ENCODE measurements around the gene TMEM50A. TPM values are rescaled to one million over a fixed set of nuclear protein-coding genes. Genes with fewer than 3 reads are reported as not detected.
"Not testable (repeated sequence)": the region's sequence is repeated elsewhere in the genome, so short reads cannot be mapped to it uniquely, and the experiment has no call there.

TMEM50A gene
- total and polyA plus RNA-seq, 2 donors: 80.6 to 95.8 TPM

DNA sequence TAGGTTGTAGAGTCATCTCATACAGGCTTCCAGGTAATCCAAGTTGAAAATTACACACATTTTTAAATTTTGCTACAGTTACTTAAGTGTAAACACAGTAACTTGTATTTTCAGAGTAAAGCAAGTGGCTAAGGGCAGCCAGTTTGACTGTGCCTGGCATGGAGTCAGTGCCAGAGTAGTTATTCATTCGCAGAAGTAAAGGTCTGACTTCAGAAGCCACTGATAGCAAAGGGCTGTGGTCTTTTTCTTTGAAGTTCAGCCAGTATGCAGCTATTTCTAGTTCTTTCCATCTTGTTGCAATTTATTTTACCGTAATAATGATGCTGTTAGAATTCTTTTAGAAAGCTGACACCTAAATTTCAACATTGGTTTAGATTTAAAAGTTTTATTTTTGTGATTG, 9.4 kb downstream of the TMEM50A start:
- H3K4me3 ChIP-seq (ENCODE audit: low read depth, low read length): no peak overlapping the region
- H3K36me3 ChIP-seq (ENCODE audit: insufficient read depth): no peaks in the 10 kb centered on the region
- no peak overlapping the region for H3K27ac ChIP-seq (ENCODE audit: low read depth)
- WGBS: 89% methylated on average over 2 of the region's 2 CpGs
- no peak for DNase-seq (ENCODE audit: extremely low spot score)
- H3K4me1 ChIP-seq (ENCODE audit: insufficient read depth): no peaks in the 10 kb centered on the region

DNA sequence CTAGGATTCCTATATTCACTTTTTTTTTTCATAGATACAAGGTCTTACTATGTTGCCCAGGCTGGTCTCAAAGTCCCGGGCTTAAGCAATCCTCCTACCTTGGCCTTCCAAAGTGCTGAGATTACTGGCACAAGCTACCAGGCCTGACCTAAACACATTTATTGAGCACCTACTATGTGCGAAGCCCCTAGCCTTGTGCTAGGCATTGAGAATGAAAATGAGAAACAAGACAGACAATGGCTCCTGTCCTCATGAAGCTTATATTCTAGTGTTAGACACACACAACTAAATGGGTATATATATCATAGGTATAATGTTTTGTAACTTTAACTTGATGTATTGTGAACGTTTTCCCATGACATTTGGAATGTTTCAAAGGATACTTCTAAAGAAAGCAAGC, 11.5 kb downstream of the TMEM50A start:
- no peak overlapping the region for H3K4me3 ChIP-seq (ENCODE audit: low read depth, low read length)
- DNase-seq (ENCODE audit: extremely low spot score): no peak
- no peaks in the 10 kb centered on the region for H3K36me3 ChIP-seq (ENCODE audit: insufficient read depth)
- H3K4me1 ChIP-seq (ENCODE audit: insufficient read depth): no peaks in the 10 kb centered on the region
- H3K27ac ChIP-seq (ENCODE audit: low read depth): no peak overlapping the region
- 92% methylated on average over 3 of the region's 3 CpGs for WGBS

DNA sequence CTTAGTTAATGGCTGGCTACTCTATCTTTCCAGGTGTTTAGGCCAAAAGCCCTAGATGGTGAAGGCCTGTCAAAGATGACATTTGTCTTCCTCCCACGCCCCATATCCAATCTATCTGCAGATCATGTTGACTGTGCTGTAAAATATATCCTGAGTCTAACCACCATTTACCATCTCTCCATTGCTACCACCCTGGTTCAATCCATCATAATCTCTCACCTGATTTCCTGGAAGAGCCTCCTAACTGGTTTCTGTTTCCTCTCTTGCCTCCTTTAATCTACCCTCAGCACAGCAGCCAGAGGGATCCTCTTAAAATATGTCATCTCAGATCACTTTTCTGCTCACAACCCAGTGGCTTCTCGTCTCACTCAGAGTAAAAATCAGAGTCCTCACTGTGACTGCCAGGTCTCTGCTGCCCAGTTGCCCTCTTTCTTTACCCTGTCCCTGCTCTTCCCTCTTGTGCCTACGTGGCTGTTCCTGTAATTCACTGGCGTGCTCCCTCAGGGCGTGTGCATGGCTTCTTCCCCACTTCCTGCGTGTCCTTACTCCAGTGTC, 17.8 kb downstream of the TMEM50A start:
- no peak for DNase-seq (ENCODE audit: extremely low spot score)
- WGBS: 85% methylated on average over 6 of the region's 6 CpGs
- Histone ChIP-seq H3K4me3 (ENCODE audit: low read depth, low read length) (no peak overlapping the region), H3K27ac (ENCODE audit: low read depth) (no peak overlapping the region), H3K4me1 (ENCODE audit: insufficient read depth) (no peaks in the 10 kb centered on the region), H3K36me3 (ENCODE audit: insufficient read depth) (no peaks in the 10 kb centered on the region)

DNA sequence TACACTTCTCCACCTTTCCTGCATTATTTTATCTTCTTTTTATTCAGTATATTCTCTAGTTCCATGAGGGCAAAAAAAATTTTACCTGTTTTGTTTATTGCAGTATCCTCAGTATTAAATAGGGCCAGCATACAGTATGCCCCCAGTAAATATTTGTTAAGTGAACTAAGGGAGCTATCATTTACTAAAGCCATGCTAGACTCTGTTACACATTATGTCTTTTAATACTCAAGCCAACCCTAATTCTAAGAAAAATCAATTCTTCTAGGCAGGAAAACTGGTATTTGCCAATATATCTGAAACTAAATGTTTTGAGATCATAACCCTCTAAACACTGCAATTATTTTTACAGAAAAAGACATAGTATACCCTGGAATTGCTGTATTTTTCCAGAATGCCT, 18.3 kb downstream of the TMEM50A start:
- Histone ChIP-seq H3K4me3 (ENCODE audit: low read depth, low read length) (no peak overlapping the region), H3K27ac (ENCODE audit: low read depth) (no peak overlapping the region), H3K36me3 (ENCODE audit: insufficient read depth) (peaks cover 2% of the 10 kb centered on the region), H3K4me1 (ENCODE audit: insufficient read depth) (no peaks in the 10 kb centered on the region)
- DNase-seq (ENCODE audit: extremely low spot score): no peak

DNA sequence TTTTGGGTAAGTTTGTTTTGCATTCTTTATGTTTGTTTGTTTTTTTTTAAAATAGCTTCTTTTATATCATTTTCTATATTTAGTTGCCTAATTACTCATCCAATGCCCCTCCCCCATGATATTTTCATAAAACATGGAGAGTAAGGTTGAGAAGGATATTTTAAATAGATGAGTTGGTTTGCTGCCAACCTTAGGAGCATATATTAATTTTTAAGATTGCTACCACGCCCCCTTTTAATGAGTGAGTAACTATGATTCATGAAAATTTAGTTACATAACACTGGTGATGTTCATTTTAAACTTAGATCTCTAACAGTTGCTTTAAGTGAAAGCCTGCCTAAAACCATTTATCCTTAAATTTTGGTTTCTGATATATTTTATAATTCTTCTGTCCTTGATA, 18.7 kb downstream of the TMEM50A start:
- Histone ChIP-seq H3K36me3 (ENCODE audit: insufficient read depth) (peaks cover 2% of the 10 kb centered on the region), H3K27ac (ENCODE audit: low read depth) (no peak overlapping the region), H3K4me3 (ENCODE audit: low read depth, low read length) (no peak overlapping the region), H3K4me1 (ENCODE audit: insufficient read depth) (no peaks in the 10 kb centered on the region)
- 89% methylated on average over 1 of the region's 1 CpG for WGBS
- no peak for DNase-seq (ENCODE audit: extremely low spot score)

DNA sequence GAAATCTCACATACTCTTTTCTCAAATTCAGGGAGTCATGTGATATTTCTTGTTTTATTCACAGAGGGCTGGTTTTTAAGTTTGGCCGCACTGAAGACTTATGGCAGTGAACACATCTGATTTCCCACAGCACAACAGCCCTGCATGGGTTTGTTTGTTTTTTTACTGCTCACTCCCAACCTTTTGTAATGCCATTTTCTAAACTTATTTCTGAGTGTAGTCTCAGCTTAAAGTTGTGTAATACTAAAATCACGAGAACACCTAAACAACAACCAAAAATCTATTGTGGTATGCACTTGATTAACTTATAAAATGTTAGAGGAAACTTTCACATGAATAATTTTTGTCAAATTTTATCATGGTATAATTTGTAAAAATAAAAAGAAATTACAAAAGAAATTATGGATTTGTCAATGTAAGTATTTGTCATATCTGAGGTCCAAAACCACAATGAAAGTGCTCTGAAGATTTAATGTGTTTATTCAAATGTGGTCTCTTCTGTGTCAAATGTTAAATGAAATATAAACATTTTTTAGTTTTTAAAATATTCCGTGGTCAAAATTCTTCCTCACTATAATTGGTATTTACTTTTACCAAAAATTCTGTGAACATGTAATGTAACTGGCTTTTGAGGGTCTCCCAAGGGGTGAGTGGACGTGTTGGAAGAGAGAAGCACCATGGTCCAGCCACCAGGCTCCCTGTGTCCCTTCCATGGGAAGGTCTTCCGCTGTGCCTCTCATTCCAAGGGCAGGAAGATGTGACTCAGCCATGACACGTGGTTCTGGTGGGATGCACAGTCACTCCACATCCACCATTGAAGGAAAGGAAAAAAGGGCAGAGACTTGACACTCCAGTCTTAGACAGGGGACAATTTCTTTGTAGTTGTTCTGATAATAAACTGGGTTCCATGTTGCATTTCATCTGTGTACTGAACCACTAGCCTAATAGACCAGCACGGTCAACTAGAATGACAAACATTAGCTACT, 22.8 kb downstream of the TMEM50A start:
- Histone ChIP-seq H3K27ac (ENCODE audit: low read depth) (no peak overlapping the region), H3K4me3 (ENCODE audit: low read depth, low read length) (no peak overlapping the region), H3K36me3 (ENCODE audit: insufficient read depth) (peaks cover 2% of the 10 kb centered on the region), H3K4me1 (ENCODE audit: insufficient read depth) (no peaks in the 10 kb centered on the region)
- no peak for DNase-seq (ENCODE audit: extremely low spot score)
- WGBS: 92% methylated on average over 7 of the region's 7 CpGs

DNA sequence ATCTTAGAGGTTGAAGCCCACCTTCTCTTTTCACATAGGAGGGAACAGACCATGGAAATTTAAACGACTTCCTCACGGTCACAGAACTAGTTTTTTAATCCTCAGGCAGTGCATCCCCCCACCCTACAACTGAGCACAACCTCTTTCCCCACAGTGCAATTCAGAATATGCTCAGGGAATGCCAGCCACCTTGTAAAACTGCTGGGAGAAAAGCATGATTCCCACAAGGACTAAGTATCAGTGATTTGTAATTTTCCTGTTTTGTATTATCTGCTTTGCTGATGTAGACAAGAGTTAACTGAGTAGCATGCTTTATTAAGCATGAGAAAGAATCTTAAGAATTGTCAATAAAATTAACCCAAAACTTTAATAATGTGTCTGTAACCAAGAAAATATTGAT, 23.8 kb downstream of the TMEM50A start:
- H3K4me1 ChIP-seq (ENCODE audit: insufficient read depth): no peaks in the 10 kb centered on the region
- DNase-seq (ENCODE audit: extremely low spot score): no peak
- no peak overlapping the region for H3K4me3 ChIP-seq (ENCODE audit: low read depth, low read length)
- H3K36me3 ChIP-seq (ENCODE audit: insufficient read depth): peaks cover 2% of the 10 kb centered on the region
- no peak overlapping the region for H3K27ac ChIP-seq (ENCODE audit: low read depth)
- 55% methylated on average over 2 of the region's 2 CpGs for WGBS

DNA sequence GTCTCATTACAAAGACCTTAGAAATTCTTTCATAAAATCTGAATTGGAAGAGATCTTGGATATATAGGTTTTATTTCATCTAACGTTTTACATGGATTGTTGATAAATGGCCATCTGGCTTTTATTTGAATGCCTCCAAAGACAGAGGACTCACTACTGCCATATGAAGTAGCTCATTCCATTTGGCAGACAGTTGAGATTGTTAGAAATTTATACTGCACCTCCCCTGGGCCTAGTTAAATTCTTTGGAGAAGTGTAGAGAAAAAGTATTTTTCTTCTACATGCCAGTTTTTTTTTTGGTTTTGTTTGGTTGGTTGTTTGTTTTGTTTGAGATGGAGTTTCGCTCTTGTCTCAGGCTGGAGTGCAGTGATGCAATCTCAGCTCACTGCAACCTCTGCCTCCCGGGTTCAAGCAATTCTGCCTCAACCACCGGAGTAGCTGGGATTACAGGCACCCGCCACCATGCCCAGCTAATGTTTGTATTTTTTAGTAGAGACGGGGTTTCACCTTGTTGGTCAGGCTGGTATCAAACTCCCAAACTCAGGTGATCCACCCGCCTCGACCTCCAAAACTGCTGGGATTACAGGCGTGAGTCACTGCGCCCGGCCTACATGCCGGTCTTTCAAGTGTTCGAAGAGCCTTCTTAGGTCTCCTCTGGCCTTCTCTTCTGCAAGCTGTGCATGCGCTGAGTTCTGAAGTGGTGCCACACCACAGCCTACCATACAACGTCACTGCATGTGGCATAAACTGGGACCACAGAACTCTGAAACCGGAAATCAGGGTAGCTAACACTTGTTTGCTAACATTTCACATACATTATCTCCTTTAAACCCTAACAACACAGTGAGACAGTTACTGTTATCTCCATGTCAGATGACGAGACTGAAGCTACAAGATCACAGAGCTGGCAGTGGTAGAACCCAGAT, 24.8 kb downstream of the TMEM50A start:
- no CpG with 5 or more reads among the region's 17 CpGs for WGBS
- not testable (repeated sequence) for DNase-seq (ENCODE audit: extremely low spot score); H3K27ac ChIP-seq (ENCODE audit: low read depth); H3K36me3 ChIP-seq (ENCODE audit: insufficient read depth); H3K4me1 ChIP-seq (ENCODE audit: insufficient read depth); H3K4me3 ChIP-seq (ENCODE audit: low read depth, low read length)

DNA sequence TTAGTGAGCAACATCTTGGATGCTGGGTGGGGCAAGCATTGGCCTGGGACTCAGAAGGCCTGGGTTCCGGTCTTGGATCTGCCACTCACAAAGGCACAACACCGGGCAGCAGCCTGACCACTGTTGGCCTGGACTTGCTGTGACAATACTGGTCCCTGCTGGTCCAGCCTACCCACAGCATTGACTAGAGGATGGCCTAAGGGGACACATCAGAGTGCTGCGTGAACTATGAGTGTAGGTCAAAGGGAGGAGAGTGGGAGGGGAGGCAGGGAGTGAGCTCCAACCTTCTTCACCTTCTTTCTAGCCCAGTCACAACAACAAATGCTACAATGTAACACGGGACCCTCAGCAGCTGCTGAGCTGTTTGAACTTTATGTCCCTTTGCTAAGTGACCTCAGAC, 31.1 kb downstream of the TMEM50A start:
- no peaks in the 10 kb centered on the region for H3K4me1 ChIP-seq (ENCODE audit: insufficient read depth)
- no peak for DNase-seq (ENCODE audit: extremely low spot score)
- H3K36me3 ChIP-seq (ENCODE audit: insufficient read depth): no peaks in the 10 kb centered on the region
- WGBS: 84% methylated on average over 4 of the region's 4 CpGs
- no peak overlapping the region for H3K4me3 ChIP-seq (ENCODE audit: low read depth, low read length)
- no peak overlapping the region for H3K27ac ChIP-seq (ENCODE audit: low read depth)

DNA sequence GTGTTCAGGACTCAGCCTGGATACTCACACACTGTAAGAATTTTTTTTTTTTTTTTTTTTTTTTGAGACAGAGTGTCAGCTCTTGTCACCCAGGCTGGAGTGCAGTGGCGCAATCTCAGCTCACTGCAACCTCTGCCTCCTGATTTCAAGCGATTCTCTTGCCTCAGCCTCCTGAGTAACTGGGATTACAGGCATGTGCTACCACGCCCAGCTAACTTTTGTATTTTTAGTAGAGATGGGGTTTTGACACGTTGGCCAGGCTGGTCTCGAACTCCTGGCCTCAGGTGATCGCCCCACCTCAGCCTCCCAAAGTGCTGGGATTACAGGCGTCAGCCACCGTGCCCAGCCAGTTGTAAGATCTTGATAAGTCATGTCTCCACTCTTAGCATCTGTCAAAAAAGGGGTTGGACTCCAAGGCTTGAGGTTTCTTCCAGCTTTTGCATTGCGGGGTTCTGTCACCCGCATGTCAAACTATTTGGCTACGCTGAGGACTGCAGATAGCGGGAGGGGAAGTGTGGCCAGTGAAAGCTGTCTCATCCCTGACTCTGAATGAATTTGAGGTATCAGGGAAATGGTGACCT, 31.6 kb downstream of the TMEM50A start:
- not testable (repeated sequence) for H3K4me3 ChIP-seq (ENCODE audit: low read depth, low read length)
- 84% methylated on average over 12 of the region's 12 CpGs for WGBS

DNA sequence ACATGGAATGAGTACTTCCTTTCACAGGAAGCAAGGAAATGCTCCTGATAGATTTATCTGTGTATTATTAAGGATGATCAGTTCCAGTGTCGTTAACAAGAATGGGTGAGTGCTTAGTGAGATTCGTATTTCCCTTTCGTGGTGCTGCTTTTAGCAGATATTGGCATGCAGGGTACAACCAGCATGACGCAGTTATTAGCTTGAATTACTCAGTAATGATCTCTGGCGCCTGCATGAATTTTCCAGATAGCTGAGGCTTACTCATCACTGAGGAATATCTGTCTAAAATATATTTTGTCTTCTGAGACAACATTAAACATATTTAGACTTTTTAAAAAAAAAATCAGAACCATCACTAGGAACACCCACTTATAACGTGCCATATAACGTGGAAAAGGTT, 33.6 kb downstream of the TMEM50A start:
- H3K27ac ChIP-seq (ENCODE audit: low read depth); H3K36me3 ChIP-seq (ENCODE audit: insufficient read depth); H3K4me1 ChIP-seq (ENCODE audit: insufficient read depth); DNase-seq (ENCODE audit: extremely low spot score); H3K4me3 ChIP-seq (ENCODE audit: low read depth, low read length): not testable (repeated sequence)
- 57% methylated on average over 7 of the region's 7 CpGs for WGBS

More for the DNA sequence above, 31.6 kb downstream of the TMEM50A start:
- not testable (repeated sequence) for H3K4me1 ChIP-seq (ENCODE audit: insufficient read depth); H3K36me3 ChIP-seq (ENCODE audit: insufficient read depth); DNase-seq (ENCODE audit: extremely low spot score); H3K27ac ChIP-seq (ENCODE audit: low read depth)

DNA sequence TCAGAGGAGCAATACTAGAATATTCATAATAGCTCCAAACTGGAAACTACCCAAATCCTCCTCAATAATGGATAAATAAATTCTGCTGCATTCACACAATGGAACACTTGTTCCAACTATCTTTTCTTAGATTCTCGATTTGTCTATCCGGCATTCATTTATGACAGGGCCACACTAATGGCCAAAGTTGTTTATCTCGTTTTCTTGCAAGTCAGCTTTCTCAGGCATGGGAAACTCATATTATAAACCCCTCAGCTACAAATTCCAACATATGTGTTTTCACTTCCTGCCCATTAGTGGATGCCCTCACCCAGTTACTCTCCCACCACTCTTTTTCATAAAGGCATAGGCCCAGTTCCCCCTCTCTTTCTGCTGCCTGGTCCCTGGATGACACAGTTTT, 40.2 kb downstream of the TMEM50A start:
- H3K4me3 ChIP-seq (ENCODE audit: low read depth, low read length); DNase-seq (ENCODE audit: extremely low spot score); H3K27ac ChIP-seq (ENCODE audit: low read depth); H3K4me1 ChIP-seq (ENCODE audit: insufficient read depth); H3K36me3 ChIP-seq (ENCODE audit: insufficient read depth): not testable (repeated sequence)
- 80% methylated on average over 3 of the region's 3 CpGs for WGBS

DNA sequence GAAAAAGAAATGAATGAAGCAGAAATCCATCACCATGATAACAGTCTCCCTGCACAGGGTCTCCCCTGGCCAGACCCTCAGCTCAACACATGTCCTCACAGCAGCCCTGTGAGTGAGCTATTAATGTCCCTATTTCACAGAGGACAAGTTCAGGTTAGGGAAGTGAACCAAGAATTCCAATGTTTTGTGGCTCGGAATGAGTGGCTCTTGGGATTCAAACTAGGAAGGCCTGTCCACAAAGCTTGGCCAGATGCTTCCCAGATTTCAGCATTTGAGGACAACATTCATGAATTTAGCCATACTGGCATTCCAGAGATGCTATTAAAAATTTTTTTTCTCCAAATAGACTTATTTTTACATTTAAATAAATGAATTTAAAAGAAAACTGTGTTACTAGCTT, 44.4 kb downstream of the TMEM50A start:
- H3K36me3 ChIP-seq (ENCODE audit: insufficient read depth); H3K27ac ChIP-seq (ENCODE audit: low read depth); H3K4me1 ChIP-seq (ENCODE audit: insufficient read depth); DNase-seq (ENCODE audit: extremely low spot score); H3K4me3 ChIP-seq (ENCODE audit: low read depth, low read length): not testable (repeated sequence)
- 79% methylated on average over 1 of the region's 1 CpG for WGBS

Measured in urinary bladder (tissue), 4 donors.